ENCODE measurements around the gene TULP1. TPM values are rescaled to one million over a fixed set of nuclear protein-coding genes. Genes with fewer than 3 reads are reported as not detected.

Gene TULP1
- total and polyA plus RNA-seq, 2 of the 13 experiments (the other 11 are each of a cell fraction or from before 2014, with no cell fraction given), result not detected

- TF ChIP-seq, protein P1, sequence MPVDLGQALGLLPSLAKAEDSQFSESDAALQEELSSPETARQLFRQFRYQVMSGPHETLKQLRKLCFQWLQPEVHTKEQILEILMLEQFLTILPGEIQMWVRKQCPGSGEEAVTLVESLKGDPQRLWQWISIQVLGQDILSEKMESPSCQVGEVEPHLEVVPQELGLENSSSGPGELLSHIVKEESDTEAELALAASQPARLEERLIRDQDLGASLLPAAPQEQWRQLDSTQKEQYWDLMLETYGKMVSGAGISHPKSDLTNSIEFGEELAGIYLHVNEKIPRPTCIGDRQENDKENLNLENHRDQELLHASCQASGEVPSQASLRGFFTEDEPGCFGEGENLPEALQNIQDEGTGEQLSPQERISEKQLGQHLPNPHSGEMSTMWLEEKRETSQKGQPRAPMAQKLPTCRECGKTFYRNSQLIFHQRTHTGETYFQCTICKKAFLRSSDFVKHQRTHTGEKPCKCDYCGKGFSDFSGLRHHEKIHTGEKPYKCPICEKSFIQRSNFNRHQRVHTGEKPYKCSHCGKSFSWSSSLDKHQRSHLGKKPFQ (CRISPR knock-in tag; IDR thresholded peaks at IDR 0.05; ENCODE audit: insufficient replicate concordance), result no peak
- TF ChIP-seq, protein P2, sequence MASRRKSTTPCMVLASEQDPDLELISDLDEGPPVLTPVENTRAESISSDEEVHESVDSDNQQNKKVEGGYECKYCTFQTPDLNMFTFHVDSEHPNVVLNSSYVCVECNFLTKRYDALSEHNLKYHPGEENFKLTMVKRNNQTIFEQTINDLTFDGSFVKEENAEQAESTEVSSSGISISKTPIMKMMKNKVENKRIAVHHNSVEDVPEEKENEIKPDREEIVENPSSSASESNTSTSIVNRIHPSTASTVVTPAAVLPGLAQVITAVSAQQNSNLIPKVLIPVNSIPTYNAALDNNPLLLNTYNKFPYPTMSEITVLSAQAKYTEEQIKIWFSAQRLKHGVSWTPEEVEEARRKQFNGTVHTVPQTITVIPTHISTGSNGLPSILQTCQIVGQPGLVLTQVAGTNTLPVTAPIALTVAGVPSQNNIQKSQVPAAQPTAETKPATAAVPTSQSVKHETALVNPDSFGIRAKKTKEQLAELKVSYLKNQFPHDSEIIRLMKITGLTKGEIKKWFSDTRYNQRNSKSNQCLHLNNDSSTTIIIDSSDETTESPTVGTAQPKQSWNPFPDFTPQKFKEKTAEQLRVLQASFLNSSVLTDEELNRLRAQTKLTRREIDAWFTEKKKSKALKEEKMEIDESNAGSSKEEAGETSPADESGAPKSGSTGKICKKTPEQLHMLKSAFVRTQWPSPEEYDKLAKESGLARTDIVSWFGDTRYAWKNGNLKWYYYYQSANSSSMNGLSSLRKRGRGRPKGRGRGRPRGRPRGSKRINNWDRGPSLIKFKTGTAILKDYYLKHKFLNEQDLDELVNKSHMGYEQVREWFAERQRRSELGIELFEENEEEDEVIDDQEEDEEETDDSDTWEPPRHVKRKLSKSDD (CRISPR knock-in tag; IDR thresholded peaks at IDR 0.05; ENCODE audit: low read depth), result 0 out of 2 replicates have a peak, but pooled peaks have one; percentile 58
- TF ChIP-seq, protein P3, sequence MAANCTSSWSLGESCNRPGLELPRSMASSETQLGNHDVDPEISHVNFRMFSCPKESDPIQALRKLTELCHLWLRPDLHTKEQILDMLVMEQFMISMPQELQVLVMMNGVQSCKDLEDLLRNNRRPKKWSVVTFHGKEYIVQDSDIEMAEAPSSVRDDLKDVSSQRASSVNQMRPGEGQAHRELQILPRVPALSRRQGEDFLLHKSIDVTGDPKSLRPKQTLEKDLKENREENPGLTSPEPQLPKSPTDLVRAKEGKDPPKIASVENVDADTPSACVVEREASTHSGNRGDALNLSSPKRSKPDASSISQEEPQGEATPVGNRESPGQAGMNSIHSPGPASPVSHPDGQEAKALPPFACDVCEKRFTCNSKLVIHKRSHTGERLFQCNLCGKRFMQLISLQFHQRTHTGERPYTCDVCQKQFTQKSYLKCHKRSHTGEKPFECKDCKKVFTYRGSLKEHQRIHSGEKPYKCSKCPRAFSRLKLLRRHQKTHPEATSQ (CRISPR knock-in tag; IDR thresholded peaks at IDR 0.05; ENCODE audit: borderline replicate concordance), result no peak
- TF ChIP-seq NFE2L2 (IDR thresholded peaks at IDR 0.05; ENCODE audit: low read length) (no peak), ZNF776 (CRISPR knock-in tag; IDR thresholded peaks at IDR 0.05) (no peak), ZC3H13 (CRISPR knock-in tag; IDR thresholded peaks at IDR 0.05) (no peak), MED1 (CRISPR knock-in tag; IDR thresholded peaks at IDR 0.05) (no peak; the same call in 1 of the 2 replicates), ZFP36 (IDR thresholded peaks at IDR 0.05; ENCODE audit: borderline replicate concordance, low read depth, low read length, partially characterized antibody) (no peak), ZFP91 (CRISPR knock-in tag; IDR thresholded peaks at IDR 0.05; ENCODE audit: borderline replicate concordance) (0 out of 2 replicates have a peak, but pooled peaks have one; percentile 26), PCBP2 (optimal IDR thresholded peaks at IDR 0.05; ENCODE audit: low read depth, low read length, poor library complexity, severe bottlenecking) (no peak), ATF5 (CRISPR knock-in tag; IDR thresholded peaks at IDR 0.05; ENCODE audit: low read depth) (no peak), HNRNPK (IDR thresholded peaks at IDR 0.05; ENCODE audit: low read depth, low read length, poor library complexity, severe bottlenecking) (no peak), REL (CRISPR knock-in tag; conservative IDR thresholded peaks at IDR 0.05) (no peak), ZNF564 (CRISPR knock-in tag; IDR thresholded peaks at IDR 0.05) (0 out of 2 replicates have a peak, but pooled peaks have one; percentile 45), KMT2B (CRISPR knock-in tag; IDR thresholded peaks at IDR 0.05) (0 out of 2 replicates have a peak, but pooled peaks have one; percentile 40), TOE1 (CRISPR knock-in tag; IDR thresholded peaks at IDR 0.05) (no peak), IKZF1 (IDR thresholded peaks at IDR 0.05) (no peak), TCF7L2 (IDR thresholded peaks at IDR 0.05; ENCODE audit: low read depth, low read length) (no peak)
- TF ChIP-seq, protein P4, sequence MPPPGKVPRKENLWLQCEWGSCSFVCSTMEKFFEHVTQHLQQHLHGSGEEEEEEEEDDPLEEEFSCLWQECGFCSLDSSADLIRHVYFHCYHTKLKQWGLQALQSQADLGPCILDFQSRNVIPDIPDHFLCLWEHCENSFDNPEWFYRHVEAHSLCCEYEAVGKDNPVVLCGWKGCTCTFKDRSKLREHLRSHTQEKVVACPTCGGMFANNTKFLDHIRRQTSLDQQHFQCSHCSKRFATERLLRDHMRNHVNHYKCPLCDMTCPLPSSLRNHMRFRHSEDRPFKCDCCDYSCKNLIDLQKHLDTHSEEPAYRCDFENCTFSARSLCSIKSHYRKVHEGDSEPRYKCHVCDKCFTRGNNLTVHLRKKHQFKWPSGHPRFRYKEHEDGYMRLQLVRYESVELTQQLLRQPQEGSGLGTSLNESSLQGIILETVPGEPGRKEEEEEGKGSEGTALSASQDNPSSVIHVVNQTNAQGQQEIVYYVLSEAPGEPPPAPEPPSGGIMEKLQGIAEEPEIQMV (CRISPR knock-in tag; IDR thresholded peaks at IDR 0.05; ENCODE audit: low read depth), result no peak
Measured at GRCh38 chr6:35473075-35473849, 39.4 kb downstream of the TULP1 start (continued).
